ENCODE results near the gene DAAM2. TPM values are rescaled to one million over a fixed set of nuclear protein-coding genes. Genes with fewer than 3 reads are reported as not detected.
A peak's percentile ranks its signal among the peaks of the same experiment; 100 is the strongest.

Gene DAAM2
- total RNA-seq: 10 to 100 TPM; 11.0 to 43.3 (median 26.4) TPM

DNA sequence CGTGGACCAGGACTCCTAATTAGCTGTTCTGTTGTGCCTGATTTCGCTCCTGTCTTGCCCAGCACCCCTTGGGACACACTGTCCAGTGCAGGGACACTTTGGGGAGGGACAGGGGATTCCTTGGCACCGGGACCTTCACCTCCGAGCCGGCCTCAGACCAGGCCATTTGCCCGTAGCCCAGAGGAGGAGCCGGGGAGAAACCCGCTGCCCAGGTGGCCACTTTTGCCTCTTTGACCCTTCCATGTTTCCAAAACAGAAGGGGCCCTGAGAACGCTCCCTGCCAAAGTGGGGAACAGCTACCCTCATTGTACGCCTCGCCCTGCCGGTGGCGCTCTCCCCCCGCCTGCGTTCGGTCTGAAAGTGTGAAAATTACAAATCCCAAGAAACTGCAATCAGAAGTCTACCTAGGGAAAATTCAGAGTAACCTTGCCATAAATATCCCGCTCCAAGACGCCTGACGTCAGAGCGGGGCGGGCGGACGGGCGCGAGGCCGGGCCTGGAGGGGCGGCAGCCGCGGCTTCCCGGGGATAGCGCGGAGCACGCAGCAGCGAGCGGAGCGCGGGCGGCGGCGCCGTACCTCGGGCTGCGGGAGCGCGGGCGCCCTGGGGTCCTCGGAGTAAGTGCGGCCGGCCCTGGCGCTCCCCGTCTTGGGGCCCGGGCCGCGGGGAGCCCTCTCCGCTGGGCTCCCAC is at the start of gene DAAM2:
Gene DAAM2 (plus strand): TSS at position 527 of the 690 bp plus-strand sequence. CDS start 63,927 bp downstream, outside the sequence.
- intact Hi-C loops (cut with DNase I; ENCODE audit: low total_unique reads): no loop called here
- peak; percentile 68 to 78 for DNase-seq
- H3K4me3 ChIP-seq: peak within 1 kb of the TSS; percentile 59 to 71
- peak within 1 kb of the TSS; percentile 77 to 86 for H3K27ac ChIP-seq
- H3K4me1 ChIP-seq: no peaks in the 10 kb centered on the region
- no peaks in the 10 kb centered on the region for H3K9me3 ChIP-seq
- TF ChIP-seq, protein P1, sequence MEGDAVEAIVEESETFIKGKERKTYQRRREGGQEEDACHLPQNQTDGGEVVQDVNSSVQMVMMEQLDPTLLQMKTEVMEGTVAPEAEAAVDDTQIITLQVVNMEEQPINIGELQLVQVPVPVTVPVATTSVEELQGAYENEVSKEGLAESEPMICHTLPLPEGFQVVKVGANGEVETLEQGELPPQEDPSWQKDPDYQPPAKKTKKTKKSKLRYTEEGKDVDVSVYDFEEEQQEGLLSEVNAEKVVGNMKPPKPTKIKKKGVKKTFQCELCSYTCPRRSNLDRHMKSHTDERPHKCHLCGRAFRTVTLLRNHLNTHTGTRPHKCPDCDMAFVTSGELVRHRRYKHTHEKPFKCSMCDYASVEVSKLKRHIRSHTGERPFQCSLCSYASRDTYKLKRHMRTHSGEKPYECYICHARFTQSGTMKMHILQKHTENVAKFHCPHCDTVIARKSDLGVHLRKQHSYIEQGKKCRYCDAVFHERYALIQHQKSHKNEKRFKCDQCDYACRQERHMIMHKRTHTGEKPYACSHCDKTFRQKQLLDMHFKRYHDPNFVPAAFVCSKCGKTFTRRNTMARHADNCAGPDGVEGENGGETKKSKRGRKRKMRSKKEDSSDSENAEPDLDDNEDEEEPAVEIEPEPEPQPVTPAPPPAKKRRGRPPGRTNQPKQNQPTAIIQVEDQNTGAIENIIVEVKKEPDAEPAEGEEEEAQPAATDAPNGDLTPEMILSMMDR (IDR thresholded peaks at IDR 0.05): peak in 3 of 4 experiments; percentile 13 to 28 (median 15)
- TF ChIP-seq POLR2A (IDR thresholded peaks at IDR 0.05): peak; percentile 59 to 81
- no peaks in the 10 kb centered on the region for H3K27me3 ChIP-seq
- no peaks in the 10 kb centered on the region for H3K36me3 ChIP-seq

DNA sequence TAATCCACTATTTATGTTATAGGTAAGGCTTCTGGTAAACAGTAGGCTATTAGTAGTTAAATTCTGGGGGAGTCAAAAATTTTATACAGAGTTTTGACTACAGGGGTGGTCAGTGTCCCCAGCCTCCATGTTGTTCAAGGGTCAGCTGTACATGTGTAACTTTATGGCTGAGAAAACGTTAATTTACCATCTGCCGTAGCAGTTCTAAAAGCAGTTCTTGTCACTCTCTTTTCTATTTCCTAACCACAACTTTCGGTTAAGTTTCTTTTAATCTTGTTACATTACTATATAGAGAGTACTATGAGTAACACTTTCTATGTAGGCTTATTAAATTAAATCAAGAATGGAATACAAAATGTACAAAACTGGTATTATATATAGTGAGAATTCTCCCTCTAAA is 45.4 kb upstream of the DAAM2 start:
- H3K4me1 ChIP-seq: no peaks in the 10 kb centered on the region
- H3K36me3 ChIP-seq: no peaks in the 10 kb centered on the region
- intact Hi-C loops (cut with DNase I; ENCODE audit: low total_unique reads): no loop called here
- no peaks in the 10 kb centered on the region for H3K27me3 ChIP-seq
- no peak for DNase-seq
- H3K9me3 ChIP-seq: no peaks in the 10 kb centered on the region
- TF ChIP-seq, protein P1 (IDR thresholded peaks at IDR 0.05): no peak
- no peak for TF ChIP-seq POLR2A (IDR thresholded peaks at IDR 0.05)
- no peak overlapping the region for H3K4me3 ChIP-seq
- no peak overlapping the region for H3K27ac ChIP-seq

DNA sequence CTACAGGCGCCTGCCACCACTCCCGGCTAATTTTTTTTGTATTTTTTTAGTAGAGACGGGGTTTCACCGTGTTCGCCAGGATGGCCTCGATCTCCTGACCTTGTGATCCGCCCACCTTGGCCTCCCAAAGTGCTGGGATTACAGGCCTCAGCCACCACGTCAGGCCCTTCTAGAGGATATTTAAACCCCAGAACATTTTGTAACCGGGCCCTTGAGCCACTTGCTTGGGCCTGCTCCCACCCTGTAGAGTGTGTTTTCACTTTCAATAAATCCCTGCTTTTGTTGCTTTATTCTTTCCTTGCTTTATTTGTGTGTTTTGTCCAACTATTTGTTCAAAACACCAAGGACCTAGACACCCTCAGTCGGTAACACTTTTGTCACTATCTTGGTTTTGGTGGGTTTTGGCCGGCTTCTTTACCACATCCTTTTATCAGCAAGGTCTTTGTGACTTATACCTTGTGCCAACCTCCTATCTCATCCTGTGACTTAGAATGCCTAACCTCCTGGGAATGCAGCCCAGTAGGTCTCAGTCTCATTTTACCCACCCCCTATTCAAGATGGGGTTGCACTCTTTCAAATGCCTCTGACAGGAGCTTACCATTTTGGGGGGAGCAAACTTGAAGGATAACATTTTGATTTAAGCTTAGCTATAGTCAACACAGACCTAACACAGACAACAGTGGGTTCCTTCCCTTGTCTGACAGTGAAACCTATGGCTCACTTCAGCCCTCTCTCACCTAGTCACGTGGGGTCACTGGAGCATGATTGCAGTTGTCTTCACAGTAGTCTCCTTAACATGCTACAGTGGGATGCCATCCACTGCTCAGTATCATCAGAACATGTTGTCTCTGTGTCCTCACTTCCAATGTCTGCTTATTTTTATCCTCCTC is 39.1 kb upstream of the DAAM2 start:
- peak; percentile 20 to 21 for DNase-seq
- no peak overlapping the region for H3K4me3 ChIP-seq
- no peaks in the 10 kb centered on the region for H3K4me1 ChIP-seq
- intact Hi-C loops (cut with DNase I; ENCODE audit: low total_unique reads): no loop called here
- no peaks in the 10 kb centered on the region for H3K9me3 ChIP-seq
- H3K27ac ChIP-seq: peak overlapping the region; percentile 55 to 65
- H3K36me3 ChIP-seq: no peaks in the 10 kb centered on the region
- TF ChIP-seq, protein P1 (IDR thresholded peaks at IDR 0.05): no peak
- no peak for TF ChIP-seq POLR2A (IDR thresholded peaks at IDR 0.05)
- no peaks in the 10 kb centered on the region for H3K27me3 ChIP-seq

DNA sequence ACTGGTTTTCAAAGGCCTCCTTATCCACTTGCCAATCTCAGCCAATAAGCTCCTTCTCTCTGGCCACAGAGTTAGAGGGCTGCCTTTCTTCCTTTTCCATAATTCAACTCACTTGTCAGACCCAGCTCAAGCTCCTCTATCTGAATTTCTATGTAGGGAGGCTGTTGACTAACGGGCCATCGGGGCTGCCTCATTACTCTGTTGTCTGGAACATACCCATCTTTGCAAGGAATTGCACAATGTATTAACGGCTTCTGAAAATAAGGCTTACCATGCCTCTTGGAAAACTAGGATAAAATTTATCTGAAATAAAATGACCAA is 38.5 kb upstream of the DAAM2 start:
- Histone ChIP-seq H3K36me3 (no peaks in the 10 kb centered on the region), H3K27ac (peak overlapping the region; percentile 55 to 65), H3K27me3 (no peaks in the 10 kb centered on the region), H3K4me3 (no peak overlapping the region), H3K4me1 (no peaks in the 10 kb centered on the region), H3K9me3 (no peaks in the 10 kb centered on the region)
- TF ChIP-seq, protein P1 (IDR thresholded peaks at IDR 0.05): no peak
- no peak for TF ChIP-seq POLR2A (IDR thresholded peaks at IDR 0.05)
- intact Hi-C loops (cut with DNase I; ENCODE audit: low total_unique reads): no loop called here
- peak; percentile 53 to 62 for DNase-seq
